WERI-Rb-1 (cell line): Measurements from ENCODE around the gene LGALS9C.
"Not testable (repeated sequence)": the region's sequence is repeated elsewhere in the genome, so short reads cannot be mapped to it uniquely, and the experiment has no call there.

Experiments
- DNase-seq: peaks from one replicate; pipeline ENCODE4 v3.0.0-alpha.2; 2020
- H3K27ac ChIP-seq: fragments of 250-450 bp; sonication (Bioruptor Pico); 2 replicates; pipeline ENCODE4 v1.5.1; 2020; ENCODE audit warnings: mild to moderate bottlenecking, moderate library complexity
- H3K27me3 ChIP-seq: fragments of 250-450 bp; sonication (Bioruptor Pico); 2 replicates; pipeline ENCODE4 v1.5.1; 2021; ENCODE audit warnings: mild to moderate bottlenecking, low read depth, moderate library complexity; ENCODE audit not compliant: insufficient read depth, severe bottlenecking
- H3K36me3 ChIP-seq: fragments of 250-450 bp; sonication (Bioruptor Pico); 2 replicates; pipeline ENCODE4 v1.5.1; 2020; ENCODE audit warnings: mild to moderate bottlenecking, moderate library complexity
- H3K4me3 ChIP-seq: 2 replicates; pipeline ENCODE4 v1.5.1; 2011; ENCODE audit warnings: low read depth, mild to moderate bottlenecking, control low read depth, low read length
- H3K9me3 ChIP-seq: fragments of 250-450 bp; sonication (Bioruptor Pico); 2 replicates; pipeline ENCODE4 v1.5.1; 2021; ENCODE audit warnings: mild to moderate bottlenecking, moderate library complexity; ENCODE audit not compliant: severe bottlenecking

Gene LGALS9C

DNA sequence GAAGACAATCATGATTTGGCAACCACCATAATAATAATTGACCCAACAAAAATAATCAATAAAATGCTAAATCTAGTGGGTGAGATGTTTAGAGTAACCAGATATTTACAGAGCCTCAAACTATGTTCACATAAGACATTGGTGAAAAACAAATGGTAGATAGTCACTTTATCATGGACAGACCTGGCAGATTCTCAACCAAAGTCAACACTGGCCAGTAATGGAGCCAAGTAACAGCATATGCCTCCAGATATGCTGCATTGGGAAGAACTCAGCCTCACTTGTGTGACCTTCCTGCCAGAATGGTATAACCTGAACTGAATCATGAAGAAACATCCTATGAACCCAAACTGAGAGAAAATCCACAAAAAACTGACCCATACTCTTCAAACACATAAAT lies 53.8 kb downstream of the LGALS9C start:
- not testable (repeated sequence) for DNase-seq

GRCh38 chr17:18542234-18542633 lies 65.6 kb downstream of the LGALS9C start:
- not testable (repeated sequence) for H3K36me3 ChIP-seq, H3K4me3 ChIP-seq, DNase-seq, H3K9me3 ChIP-seq, H3K27ac ChIP-seq, H3K27me3 ChIP-seq

More for the DNA sequence above, 53.8 kb downstream of the LGALS9C start:
- not testable (repeated sequence) for H3K9me3 ChIP-seq, H3K4me3 ChIP-seq, H3K36me3 ChIP-seq, H3K27me3 ChIP-seq, H3K27ac ChIP-seq

DNA sequence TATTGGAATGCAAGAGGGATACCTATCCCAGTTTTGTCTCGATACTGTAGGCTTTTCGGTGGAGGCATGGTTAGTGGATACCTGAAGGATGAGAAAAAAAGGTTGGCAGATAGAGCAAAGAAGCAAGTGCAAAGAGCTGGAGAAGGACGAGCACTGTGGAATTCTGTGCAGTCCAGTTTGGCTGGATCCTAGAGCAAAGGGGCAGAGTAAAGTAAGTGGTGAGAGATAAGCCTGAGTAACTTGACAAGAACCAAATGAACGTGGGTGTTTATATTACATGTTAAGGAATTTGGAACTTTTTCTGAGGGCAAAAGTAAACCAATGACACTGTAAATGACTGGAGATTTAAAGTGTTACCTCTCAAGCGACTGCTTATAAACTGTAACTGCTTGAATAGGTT lies 66.3 kb downstream of the LGALS9C start:
- not testable (repeated sequence) for H3K27ac ChIP-seq, H3K36me3 ChIP-seq, H3K4me3 ChIP-seq, DNase-seq, H3K9me3 ChIP-seq, H3K27me3 ChIP-seq
